C1 segment of cervical spinal cord (tissue), 14 donors: ENCODE measurements around the gene TNFRSF13B.
A peak's percentile ranks its signal among the peaks of the same experiment; 100 is the strongest.
"Not testable (repeated sequence)": the region's sequence is repeated elsewhere in the genome, so short reads cannot be mapped to it uniquely, and the experiment has no call there.

Experiments
- DNase-seq, 14 donors: peaks; one replicate each; lab custom pipeline; 2025; lab: John Stamatoyannopoulos, UW

TNFRSF13B gene

GRCh38 chr17:16961022-16961421, 10.9 kb downstream of the TNFRSF13B start:
- DNase-seq: not testable (repeated sequence)

GRCh38 chr17:16955011-16955410, 16.9 kb downstream of the TNFRSF13B start:
- DNase-seq: not testable (repeated sequence)

- no peak for DNase-seq
Observed at GRCh38 chr17:16954521-16954920, 17.4 kb downstream of the TNFRSF13B start.

GRCh38 chr17:16953841-16954240, 18.1 kb downstream of the TNFRSF13B start:
- DNase-seq: no peak

- DNase-seq: no peak
Observed at GRCh38 chr17:16953347-16953746, 18.6 kb downstream of the TNFRSF13B start.

- no peak for DNase-seq
Observed at GRCh38 chr17:16952401-16952800, 19.5 kb downstream of the TNFRSF13B start.

- no peak for DNase-seq
Observed at GRCh38 chr17:16950488-16950887, 21.4 kb downstream of the TNFRSF13B start.

GRCh38 chr17:16948587-16949376, 23.1 kb downstream of the TNFRSF13B start:
- no peak for DNase-seq

GRCh38 chr17:16947470-16947869, 24.4 kb downstream of the TNFRSF13B start:
- peak in 1 of 14 donors; percentile 25 for DNase-seq

GRCh38 chr17:16945663-16946218, 26.2 kb downstream of the TNFRSF13B start:
- DNase-seq: no peak

- no peak for DNase-seq
Observed at GRCh38 chr17:16945136-16945482, 26.8 kb downstream of the TNFRSF13B start.

- DNase-seq: no peak
Observed at GRCh38 chr17:16944334-16945135, 27.4 kb downstream of the TNFRSF13B start.

GRCh38 chr17:16943541-16944333, 28.2 kb downstream of the TNFRSF13B start:
- DNase-seq: no peak

- DNase-seq: no peak
Observed at GRCh38 chr17:16943032-16943352, 28.9 kb downstream of the TNFRSF13B start.

- no peak for DNase-seq
Observed at GRCh38 chr17:16942141-16943031, 29.5 kb downstream of the TNFRSF13B start.

GRCh38 chr17:16941072-16942036, 30.6 kb downstream of the TNFRSF13B start:
- DNase-seq: no peak

GRCh38 chr17:16940116-16940881, 31.6 kb downstream of the TNFRSF13B start:
- no peak for DNase-seq

- no peak for DNase-seq
Observed at GRCh38 chr17:16939606-16940115, 32.3 kb downstream of the TNFRSF13B start.

GRCh38 chr17:16939208-16939576, 32.7 kb downstream of the TNFRSF13B start:
- no peak for DNase-seq
